Heart left ventricle (tissue), 13 donors: ENCODE results near the gene PIM3.

Experiments
- CTCF ChIP-seq, 12 donors: fragments of 200-600 bp; sonication (generic) in 4 of 12; IDR thresholded peaks; one replicate each; pipeline versions ENCODE4 v1.5.0 to v1.8.0; 2018 to 2022; ENCODE audit warnings: antibody characterized with exemption in 12 of 12, mild to moderate bottlenecking in 5 of 12
- POLR2A ChIP-seq, 2 donors: fragments of 450-650 bp; IDR thresholded peaks; one replicate each; pipeline ENCODE4 v1.6.1; 2017; ENCODE audit warnings: antibody characterized with exemption in 2 of 2, mild to moderate bottlenecking in 2 of 2, moderate library complexity in 2 of 2
- donor health status: ischemic (EF 13 %, LVEDD 7.1; RV severe dilation, severe dysfunction).
- donor health status: DM: no; HTN: yes; CAD: no.
- donor health status: DM: no; HTN: no; CAD: no.
- donor health status: ischemic (EF 25% LVEDD 6.9; RV normal size, moderate dysfunction).
- donor health status: ischemic (EF 25% LVEDD 5.7; RV mildly dilated, moderate dysfunction).
- donor health status: ischemic (EF 35%, LVEDD 5.7; RV mildly dilated, moderate dysfunction).
- donor health status: nonischemic (EF 11% LVEDD 7.7; RV severe dilation, severe dysfunction).
- donor health status: DM: yes; HTN: yes; CAD: no.
- donor health status: PGD.
- donor health status: ischemic (EF 29% LVEDD 5.4; RV normal size, mild dysfunction).
- donor health status: nonischemic (EF 23%, LVEDD 6.1; RV moderate dilation, normal function).

- TF ChIP-seq CTCF (IDR thresholded peaks at IDR 0.05) (no peak), POLR2A (IDR thresholded peaks at IDR 0.05) (no peak)
Measured at GRCh38 chr22:49923445-49923844, 37.1 kb upstream of the PIM3 start.
